Gastroesophageal sphincter (tissue), 4 donors: ENCODE data around the gene TROAP. TPM values are rescaled to one million over a fixed set of nuclear protein-coding genes. Genes with fewer than 3 reads are reported as not detected.
"Not testable (repeated sequence)": the region's sequence is repeated elsewhere in the genome, so short reads cannot be mapped to it uniquely, and the experiment has no call there.

Source experiments
- ATAC-seq: fragments of 150-250 bp; one replicate; pipeline ENCODE4 v1.9.1; 2016; ENCODE audit warnings: mild to moderate bottlenecking, moderate library complexity
- H3K27ac ChIP-seq, 4 donors: fragments of 200-600 bp; sonication (generic) in 3 of 4; 1 replicate in 3 of 4; 2 replicates in 1 of 4; pipeline ENCODE4 v1.5.1; 2016 to 2019
- H3K27me3 ChIP-seq: fragments of 200-600 bp; sonication (generic); one replicate; pipeline ENCODE4 v1.5.1; 2019
- H3K36me3 ChIP-seq, 2 donors: fragments of 200-600 bp; sonication (generic); one replicate each; pipeline ENCODE4 v1.5.1; 2019; ENCODE audit warnings: control low read depth in 1 of 2
- H3K4me1 ChIP-seq, 3 donors: fragments of 200-600 bp; sonication (generic); 1 replicate in 2 of 3; 2 replicates in 1 of 3; pipeline ENCODE4 v1.5.1; 2016 to 2019; ENCODE audit warnings: control low read depth in 2 of 3
- H3K4me3 ChIP-seq, 2 donors: fragments of 200-600 bp; sonication (generic); one replicate each; pipeline ENCODE4 v1.5.1; 2019; ENCODE audit warnings: mild to moderate bottlenecking in 1 of 2, moderate library complexity in 1 of 2
- H3K9me3 ChIP-seq, 3 donors: fragments of 200-600 bp; sonication (generic); one replicate each; pipeline ENCODE4 v1.5.1; 2017 to 2019; ENCODE audit warnings: control low read depth in 2 of 3
- EP300 ChIP-seq: sonication (generic); formaldehyde crosslinking; IDR thresholded peaks from one replicate; pipeline ENCODE4 v1.6.1; 2017; ENCODE audit warnings: antibody characterized with exemption, mild to moderate bottlenecking
- POLR2A ChIP-seq, 2 donors: fragments of 450-650 bp; IDR thresholded peaks; one replicate each; pipeline ENCODE4 v1.6.1; 2017; ENCODE audit warnings: antibody characterized with exemption in 2 of 2, mild to moderate bottlenecking in 2 of 2, moderate library complexity in 1 of 2
- POLR2AphosphoS5 ChIP-seq: sonication (generic); formaldehyde crosslinking; IDR thresholded peaks from one replicate; pipeline ENCODE4 v1.6.1; 2017; ENCODE audit warnings: antibody characterized with exemption
- WGBS, 2 donors: methylation state at CpG; one replicate each; pipeline ENCODE4 v1.1.5; 2018; ENCODE audit warnings: low coverage in 1 of 2; 5-methylcytosine and 5-hydroxymethylcytosine counted together
- total RNA-seq, 4 donors: library from RNA; depleted of rRNA; stranded (reverse); fragments of >200 nt; gene quantifications; one replicate each; pipeline ENCODE4 v1.1.0, GENCODE V29; 2016
- TF ChIP-seq, protein P1 (sequence below), 4 experiments: fragments of 200-600 bp in 2 of 4; fragments of 450-650 bp in 2 of 4; sonication (generic) in 1 of 4; IDR thresholded peaks; one replicate each; pipeline ENCODE4 v1.5.1; 2017 to 2019; ENCODE audit warnings: antibody characterized with exemption in 4 of 4, mild to moderate bottlenecking in 2 of 4, moderate library complexity in 2 of 4

TROAP gene
- total RNA-seq, 4 donors from 2014 or later: 0.22 TPM; not detected in 3

DNA sequence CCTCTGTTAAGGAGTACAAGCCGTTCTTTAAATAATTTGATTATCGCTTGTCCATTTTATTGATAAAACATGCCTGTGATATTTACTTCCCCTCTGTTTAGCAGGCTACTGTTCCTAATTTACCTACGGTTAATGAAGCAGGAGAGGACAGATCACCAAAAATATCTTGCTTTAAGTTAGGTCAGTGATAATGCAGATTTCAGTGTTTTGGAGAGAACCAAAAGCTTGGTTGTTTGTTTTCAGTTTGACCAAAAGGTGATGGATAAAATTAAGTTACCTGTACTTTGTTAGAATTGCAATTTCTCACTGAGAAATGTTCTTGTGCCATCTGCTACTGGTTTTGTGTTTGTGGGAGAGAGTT, 45.2 kb downstream of the TROAP start:
- 7 to 15% methylated on average over 3 of the region's 3 CpGs for WGBS, 2 donors
- peak overlapping the region; percentile 64 to 90 for H3K4me3 ChIP-seq
- peaks cover 0 to 3% of the 10 kb centered on the region in 2 donors for H3K36me3 ChIP-seq
- no peak for ATAC-seq
- H3K27me3 ChIP-seq: no peaks in the 10 kb centered on the region
- no peak for TF ChIP-seq POLR2A (IDR thresholded peaks at IDR 0.05)
- peaks cover 0 to 34% (median 13%) of the 10 kb centered on the region in 3 donors for H3K4me1 ChIP-seq
- H3K9me3 ChIP-seq: no peaks in the 10 kb centered on the region
- H3K27ac ChIP-seq: peak overlapping the region in 3 of 4 donors; percentile 94 to 98 (median 96)

DNA sequence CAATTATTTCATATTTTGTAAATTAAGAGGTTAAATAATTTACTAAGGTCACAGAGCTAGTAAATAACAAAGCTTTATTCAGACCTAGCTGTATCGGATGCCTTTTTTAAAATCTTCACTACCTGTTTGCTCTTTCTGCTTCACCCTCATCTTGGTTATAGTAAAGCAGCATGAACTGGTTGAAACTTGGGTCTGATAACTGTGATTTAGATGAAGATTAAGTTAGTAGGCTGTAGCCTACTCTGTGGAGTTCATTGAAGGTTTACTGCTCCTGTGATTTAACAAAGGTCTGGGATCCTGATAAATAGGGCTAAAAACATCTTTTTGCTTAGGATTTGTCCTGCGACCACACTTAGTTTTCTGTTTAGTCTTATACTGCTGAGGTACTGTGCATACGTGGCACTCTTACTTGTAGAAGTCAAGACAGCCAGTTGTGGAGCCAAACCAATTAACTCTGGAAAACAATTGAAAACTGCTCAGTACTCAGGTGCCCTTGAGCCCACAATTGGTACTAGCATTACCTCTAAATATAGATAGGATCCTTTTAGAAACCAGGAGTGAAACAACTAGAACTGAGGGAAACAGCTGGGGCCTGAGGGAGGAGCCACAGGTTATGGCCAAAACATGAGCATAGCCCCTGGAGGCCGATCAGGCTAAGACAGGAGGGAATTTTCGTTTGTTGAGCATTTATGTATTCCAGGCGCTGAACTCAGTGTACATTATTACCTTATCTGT, 46.5 kb downstream of the TROAP start:
- no peaks in the 10 kb centered on the region for H3K9me3 ChIP-seq
- H3K4me1 ChIP-seq: peaks cover 0 to 34% (median 13%) of the 10 kb centered on the region in 3 donors
- peaks cover 0 to 5% of the 10 kb centered on the region in 2 donors for H3K36me3 ChIP-seq
- TF ChIP-seq EP300 (no peak), POLR2A (IDR thresholded peaks at IDR 0.05) (no peak)
- TF ChIP-seq, protein P1, sequence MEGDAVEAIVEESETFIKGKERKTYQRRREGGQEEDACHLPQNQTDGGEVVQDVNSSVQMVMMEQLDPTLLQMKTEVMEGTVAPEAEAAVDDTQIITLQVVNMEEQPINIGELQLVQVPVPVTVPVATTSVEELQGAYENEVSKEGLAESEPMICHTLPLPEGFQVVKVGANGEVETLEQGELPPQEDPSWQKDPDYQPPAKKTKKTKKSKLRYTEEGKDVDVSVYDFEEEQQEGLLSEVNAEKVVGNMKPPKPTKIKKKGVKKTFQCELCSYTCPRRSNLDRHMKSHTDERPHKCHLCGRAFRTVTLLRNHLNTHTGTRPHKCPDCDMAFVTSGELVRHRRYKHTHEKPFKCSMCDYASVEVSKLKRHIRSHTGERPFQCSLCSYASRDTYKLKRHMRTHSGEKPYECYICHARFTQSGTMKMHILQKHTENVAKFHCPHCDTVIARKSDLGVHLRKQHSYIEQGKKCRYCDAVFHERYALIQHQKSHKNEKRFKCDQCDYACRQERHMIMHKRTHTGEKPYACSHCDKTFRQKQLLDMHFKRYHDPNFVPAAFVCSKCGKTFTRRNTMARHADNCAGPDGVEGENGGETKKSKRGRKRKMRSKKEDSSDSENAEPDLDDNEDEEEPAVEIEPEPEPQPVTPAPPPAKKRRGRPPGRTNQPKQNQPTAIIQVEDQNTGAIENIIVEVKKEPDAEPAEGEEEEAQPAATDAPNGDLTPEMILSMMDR (IDR thresholded peaks at IDR 0.05): peak; percentile 10 to 42 (median 29)
- no peaks in the 10 kb centered on the region for H3K27me3 ChIP-seq
- H3K4me3 ChIP-seq: no peak overlapping the region
- WGBS, 2 donors: 27 to 38% methylated on average over 6 of the region's 6 CpGs
- no peak for ATAC-seq
- peak overlapping the region in 3 of 4 donors; percentile 21 to 60 (median 29) for H3K27ac ChIP-seq

DNA sequence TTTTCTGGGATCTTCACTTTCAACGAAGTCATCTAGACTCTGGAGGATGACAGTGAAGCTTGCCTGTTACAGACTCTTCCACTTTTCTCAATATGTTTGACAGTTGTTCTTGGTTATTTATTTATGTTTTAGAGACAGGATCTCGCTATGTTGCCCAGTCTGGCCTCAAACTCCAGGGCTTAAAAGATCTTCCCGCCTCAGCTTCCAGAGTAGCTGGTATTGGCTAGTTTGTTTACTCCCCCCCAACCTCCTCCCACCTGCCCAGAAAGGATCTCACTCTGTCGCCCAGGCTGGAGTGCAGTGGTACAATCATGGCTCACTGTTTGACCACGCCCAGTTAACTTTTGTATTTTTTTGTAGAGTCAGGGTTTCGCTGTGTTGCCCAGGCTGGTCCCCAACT, 47.5 kb downstream of the TROAP start:
- 90 to 96% methylated on average over 6 of the region's 6 CpGs for WGBS, 2 donors
- Histone ChIP-seq H3K27me3 (no peaks in the 10 kb centered on the region), H3K27ac (no peak overlapping the region), H3K4me1 (peaks cover 0 to 31% (median 13%) of the 10 kb centered on the region in 3 donors), H3K4me3 (no peak overlapping the region), H3K36me3 (peaks cover 0 to 5% of the 10 kb centered on the region in 2 donors), H3K9me3 (no peaks in the 10 kb centered on the region)
- ATAC-seq: no peak
- TF ChIP-seq, protein P1 (IDR thresholded peaks at IDR 0.05): no peak
- TF ChIP-seq POLR2A (IDR thresholded peaks at IDR 0.05): no peak
- TF ChIP-seq POLR2AphosphoS5: no peak
- no peak for TF ChIP-seq EP300

DNA sequence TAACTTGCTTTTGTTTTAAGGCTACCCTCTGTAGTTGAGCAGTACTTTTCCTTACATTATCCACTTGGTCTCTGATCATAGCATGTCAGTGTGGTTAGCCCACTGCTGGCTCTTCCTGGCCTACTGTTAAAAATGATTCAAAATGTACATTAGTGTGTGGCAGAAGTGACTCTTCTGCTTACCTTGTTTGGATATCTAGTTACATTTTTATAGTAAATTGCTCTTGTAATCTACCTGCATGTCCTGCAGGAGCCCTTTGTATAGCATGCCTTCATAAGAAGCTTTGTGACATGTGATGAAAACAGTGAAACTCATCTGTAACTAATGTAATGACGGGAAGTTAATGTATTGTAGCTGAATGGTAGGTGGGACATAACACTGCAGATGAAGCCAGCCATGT, 52.4 kb downstream of the TROAP start:
- Histone ChIP-seq H3K4me3 (no peak overlapping the region), H3K36me3 (peaks cover 0 to 5% of the 10 kb centered on the region in 2 donors), H3K4me1 (no peaks in the 10 kb centered on the region), H3K27me3 (no peaks in the 10 kb centered on the region), H3K9me3 (no peaks in the 10 kb centered on the region), H3K27ac (no peak overlapping the region)
- ATAC-seq: no peak
- 89 to 100% methylated on average over 1 of the region's 1 CpG for WGBS, 2 donors
- TF ChIP-seq POLR2A (IDR thresholded peaks at IDR 0.05) (no peak), POLR2AphosphoS5 (no peak), EP300 (no peak)
- TF ChIP-seq, protein P1 (IDR thresholded peaks at IDR 0.05): no peak

DNA sequence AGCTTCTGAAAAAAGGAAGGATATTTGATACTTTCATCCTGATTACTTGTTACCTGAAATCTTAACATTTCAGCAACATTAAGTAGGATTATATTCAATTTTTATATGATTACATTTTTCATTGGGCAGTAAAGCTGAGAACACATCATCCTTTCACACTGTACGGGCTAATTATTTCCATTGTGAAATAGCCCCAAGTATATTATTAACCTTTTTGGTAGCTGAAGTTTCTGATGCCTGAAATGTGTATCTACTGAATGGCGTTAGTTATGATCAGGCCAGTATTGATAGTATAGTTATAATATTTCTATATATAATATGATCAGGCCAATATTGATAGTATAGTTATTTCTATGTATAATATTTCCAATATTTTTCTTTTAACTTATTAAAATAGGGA, 54.3 kb downstream of the TROAP start:
- no peak for ATAC-seq
- Histone ChIP-seq H3K4me3 (no peak overlapping the region), H3K36me3 (peaks cover 0 to 5% of the 10 kb centered on the region in 2 donors), H3K9me3 (no peaks in the 10 kb centered on the region), H3K27ac (no peak overlapping the region), H3K27me3 (no peaks in the 10 kb centered on the region), H3K4me1 (no peaks in the 10 kb centered on the region)
- TF ChIP-seq EP300: no peak
- TF ChIP-seq POLR2AphosphoS5: no peak
- TF ChIP-seq POLR2A (IDR thresholded peaks at IDR 0.05): no peak
- TF ChIP-seq, protein P1 (IDR thresholded peaks at IDR 0.05): no peak
- WGBS, 2 donors: 77 to 81% methylated on average over 2 of the region's 2 CpGs

DNA sequence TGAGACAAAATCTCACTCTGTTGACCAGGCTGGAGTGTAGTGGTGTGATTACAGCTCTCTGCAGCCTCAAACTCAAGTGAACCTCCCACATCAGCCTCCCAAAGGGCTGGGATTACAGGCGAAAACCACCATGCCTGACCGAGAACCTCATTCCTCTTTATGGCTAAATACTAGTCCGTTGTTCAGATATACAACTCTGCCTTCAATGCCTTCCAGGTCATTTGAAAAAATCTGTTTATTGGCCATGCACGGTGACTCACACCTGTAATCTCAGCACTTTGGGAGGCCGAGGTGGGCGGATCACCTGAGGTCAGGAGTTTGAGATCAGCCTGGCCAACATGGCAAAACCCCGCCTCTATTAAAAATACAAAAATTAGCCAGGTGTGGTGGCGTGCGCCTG, 57.1 kb downstream of the TROAP start:
- H3K4me3 ChIP-seq, ATAC-seq, H3K27ac ChIP-seq, H3K36me3 ChIP-seq, H3K4me1 ChIP-seq, H3K27me3 ChIP-seq, H3K9me3 ChIP-seq: not testable (repeated sequence)
- 94% methylated on average over 7 of the region's 9 CpGs; no CpG with 5 or more reads in 1 of the 2 donors for WGBS, 2 donors
